H1 (cell line): ENCODE measurements around the gene KCTD7.

ENCODE experiments used
- CEBPB ChIP-seq: IDR thresholded peaks from 2 replicates; pipeline ENCODE4 v1.6.1; 2012; ENCODE audit warnings: low read depth, low read length
- POLR2AphosphoS5 ChIP-seq: IDR thresholded peaks from 2 replicates; pipeline ENCODE4 v1.6.1; 2011; ENCODE audit warnings: low read depth, low read length
- RBBP5 ChIP-seq: IDR thresholded peaks from 2 replicates; pipeline ENCODE4 v1.7.1; 2012; ENCODE audit warnings: low read depth, mild to moderate bottlenecking, inconsistent platforms, low read length, moderate library complexity, borderline replicate concordance
- SP2 ChIP-seq: IDR thresholded peaks from 2 replicates; pipeline ENCODE4 v1.6.1; 2012; ENCODE audit warnings: mild to moderate bottlenecking, low read length, inconsistent platforms
- TF ChIP-seq, protein P1 (sequence below), 3 experiments: IDR thresholded peaks; 1 replicate in 2 of 3; 2 replicates in 1 of 3; pipeline versions ENCODE4 v1.5.1 to v1.6.1; 2011; ENCODE audit warnings: low read length in 3 of 3, mild to moderate bottlenecking in 3 of 3, inconsistent platforms in 2 of 3, low read depth in 1 of 3, moderate library complexity in 1 of 3; ENCODE audit not compliant: insufficient read depth in 1 of 3; ENCODE audit errors: control extremely low read depth in 1 of 3

DNA sequence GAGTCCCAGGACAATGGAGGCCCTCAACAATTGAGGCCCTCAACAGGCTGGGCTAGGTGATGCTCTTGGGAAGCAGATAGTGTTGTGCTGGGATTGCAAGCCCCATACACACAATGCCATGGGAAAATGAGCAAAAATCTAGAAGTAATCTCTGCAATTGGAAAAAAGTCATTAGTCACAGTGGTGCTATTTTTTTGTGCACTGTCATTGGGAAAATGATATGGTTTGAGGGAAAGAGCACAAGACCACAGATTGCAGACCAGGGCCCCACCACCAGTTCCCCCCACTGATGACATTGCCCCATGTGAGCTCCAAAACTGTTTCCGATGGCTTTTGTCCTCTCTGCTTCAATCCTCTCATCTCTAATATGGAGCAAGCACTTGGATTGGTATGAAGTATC, 1.9 kb downstream of the KCTD7 start:
- no peak for TF ChIP-seq RBBP5
- no peak for TF ChIP-seq SP2
- TF ChIP-seq CEBPB, result no peak
- TF ChIP-seq, protein P1, sequence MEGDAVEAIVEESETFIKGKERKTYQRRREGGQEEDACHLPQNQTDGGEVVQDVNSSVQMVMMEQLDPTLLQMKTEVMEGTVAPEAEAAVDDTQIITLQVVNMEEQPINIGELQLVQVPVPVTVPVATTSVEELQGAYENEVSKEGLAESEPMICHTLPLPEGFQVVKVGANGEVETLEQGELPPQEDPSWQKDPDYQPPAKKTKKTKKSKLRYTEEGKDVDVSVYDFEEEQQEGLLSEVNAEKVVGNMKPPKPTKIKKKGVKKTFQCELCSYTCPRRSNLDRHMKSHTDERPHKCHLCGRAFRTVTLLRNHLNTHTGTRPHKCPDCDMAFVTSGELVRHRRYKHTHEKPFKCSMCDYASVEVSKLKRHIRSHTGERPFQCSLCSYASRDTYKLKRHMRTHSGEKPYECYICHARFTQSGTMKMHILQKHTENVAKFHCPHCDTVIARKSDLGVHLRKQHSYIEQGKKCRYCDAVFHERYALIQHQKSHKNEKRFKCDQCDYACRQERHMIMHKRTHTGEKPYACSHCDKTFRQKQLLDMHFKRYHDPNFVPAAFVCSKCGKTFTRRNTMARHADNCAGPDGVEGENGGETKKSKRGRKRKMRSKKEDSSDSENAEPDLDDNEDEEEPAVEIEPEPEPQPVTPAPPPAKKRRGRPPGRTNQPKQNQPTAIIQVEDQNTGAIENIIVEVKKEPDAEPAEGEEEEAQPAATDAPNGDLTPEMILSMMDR (IDR thresholded peaks at IDR 0.05; ENCODE audit: control extremely low read depth in 1 of 3, insufficient read depth in 1 of 3, low read depth in 1 of 3, low read length in 3 of 3), result no peak
- no peak for TF ChIP-seq POLR2AphosphoS5
